ENCODE results near the gene LDLRAP1.

DNA sequence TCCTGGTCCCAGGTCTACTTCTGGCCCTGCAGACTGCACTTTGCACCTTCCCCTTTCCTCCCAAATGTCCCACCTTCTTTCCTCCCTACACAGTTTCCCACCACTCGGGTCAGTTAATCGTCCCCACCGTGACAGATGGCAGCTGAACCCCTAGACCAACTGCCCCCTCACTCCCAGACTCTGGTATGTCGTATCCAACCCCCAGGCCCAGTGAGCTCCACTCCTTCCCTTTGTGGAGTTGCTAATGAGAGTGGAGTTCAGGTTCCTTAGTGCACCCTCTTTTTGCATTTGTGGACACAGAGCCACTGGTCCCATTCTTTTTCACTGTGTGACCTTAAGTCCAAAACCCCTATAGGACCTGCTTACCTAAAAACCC lies 75.0 kb downstream of the LDLRAP1 start:
- no peak for TF ChIP-seq EZH2 (IDR thresholded peaks at IDR 0.05; ENCODE audit: borderline replicate concordance, insufficient read depth, low read depth, low read length, poor library complexity, severe bottlenecking)
- TF ChIP-seq, protein P1, sequence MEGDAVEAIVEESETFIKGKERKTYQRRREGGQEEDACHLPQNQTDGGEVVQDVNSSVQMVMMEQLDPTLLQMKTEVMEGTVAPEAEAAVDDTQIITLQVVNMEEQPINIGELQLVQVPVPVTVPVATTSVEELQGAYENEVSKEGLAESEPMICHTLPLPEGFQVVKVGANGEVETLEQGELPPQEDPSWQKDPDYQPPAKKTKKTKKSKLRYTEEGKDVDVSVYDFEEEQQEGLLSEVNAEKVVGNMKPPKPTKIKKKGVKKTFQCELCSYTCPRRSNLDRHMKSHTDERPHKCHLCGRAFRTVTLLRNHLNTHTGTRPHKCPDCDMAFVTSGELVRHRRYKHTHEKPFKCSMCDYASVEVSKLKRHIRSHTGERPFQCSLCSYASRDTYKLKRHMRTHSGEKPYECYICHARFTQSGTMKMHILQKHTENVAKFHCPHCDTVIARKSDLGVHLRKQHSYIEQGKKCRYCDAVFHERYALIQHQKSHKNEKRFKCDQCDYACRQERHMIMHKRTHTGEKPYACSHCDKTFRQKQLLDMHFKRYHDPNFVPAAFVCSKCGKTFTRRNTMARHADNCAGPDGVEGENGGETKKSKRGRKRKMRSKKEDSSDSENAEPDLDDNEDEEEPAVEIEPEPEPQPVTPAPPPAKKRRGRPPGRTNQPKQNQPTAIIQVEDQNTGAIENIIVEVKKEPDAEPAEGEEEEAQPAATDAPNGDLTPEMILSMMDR (IDR thresholded peaks at IDR 0.05) = no peak

All from B cell (primary cell).